GM12865 (cell line): ENCODE measurements around the gene FAM53B.

Experiments used
- DNase-seq: peaks from one replicate; pipeline ENCODE4 v3.0.0; 2010; ENCODE audit warnings: low read depth
- H3K4me3 ChIP-seq: 2 replicates; pipeline ENCODE4 v1.5.1; 2011; ENCODE audit warnings: mild to moderate bottlenecking, low read depth, low read length, control low read depth
- CTCF ChIP-seq: IDR thresholded peaks from 2 replicates; pipeline ENCODE4 v1.5.1; 2011; ENCODE audit warnings: low read length, control low read depth, low read depth, inconsistent platforms; ENCODE audit not compliant: insufficient read depth; ENCODE audit errors: missing control alignments

FAM53B gene

GRCh38 chr10:124762281-124762680, 18.1 kb upstream of the FAM53B start:
- no peak for DNase-seq
- no peak for TF ChIP-seq CTCF
- no peak overlapping the region for H3K4me3 ChIP-seq

GRCh38 chr10:124756156-124756903, 12.2 kb upstream of the FAM53B start:
- TF ChIP-seq CTCF = no peak
- DNase-seq = no peak
- H3K4me3 ChIP-seq = no peak overlapping the region

- no peak overlapping the region for H3K4me3 ChIP-seq
- TF ChIP-seq CTCF = no peak
- DNase-seq = no peak
Observed at GRCh38 chr10:124755581-124755980, 11.4 kb upstream of the FAM53B start.

- DNase-seq = no peak
- TF ChIP-seq CTCF = no peak
- H3K4me3 ChIP-seq = no peak overlapping the region
Observed at GRCh38 chr10:124754227-124754626, 10.0 kb upstream of the FAM53B start.

GRCh38 chr10:124748953-124749645, 4.9 kb upstream of the FAM53B start:
- DNase-seq = no peak
- H3K4me3 ChIP-seq = no peak overlapping the region
- TF ChIP-seq CTCF = no peak

GRCh38 chr10:124748166-124748565, 4.0 kb upstream of the FAM53B start:
- TF ChIP-seq CTCF = no peak
- DNase-seq = no peak
- H3K4me3 ChIP-seq = no peak overlapping the region
